ENCODE measurements around the gene CENPF.

GRCh38 chr1:214570442-214570841 is 32.6 kb upstream of the CENPF start:
- TF ChIP-seq CTCF (IDR thresholded peaks at IDR 0.05) (no peak), ZFX (IDR thresholded peaks at IDR 0.05; ENCODE audit: borderline replicate concordance) (no peak)
